Activated CD8-positive, alpha-beta memory T cell treated with anti-CD3 and anti-CD28 coated beads for 48 hours (primary cell): ENCODE data around the gene KCND2.

ENCODE experiments used
- DNase-seq, 3 experiments: peaks; one replicate each; pipeline ENCODE4 v3.0.0-alpha.2; 2020; ENCODE audit warnings: low read depth in 2 of 3, low spot score in 2 of 3

Gene KCND2

DNA sequence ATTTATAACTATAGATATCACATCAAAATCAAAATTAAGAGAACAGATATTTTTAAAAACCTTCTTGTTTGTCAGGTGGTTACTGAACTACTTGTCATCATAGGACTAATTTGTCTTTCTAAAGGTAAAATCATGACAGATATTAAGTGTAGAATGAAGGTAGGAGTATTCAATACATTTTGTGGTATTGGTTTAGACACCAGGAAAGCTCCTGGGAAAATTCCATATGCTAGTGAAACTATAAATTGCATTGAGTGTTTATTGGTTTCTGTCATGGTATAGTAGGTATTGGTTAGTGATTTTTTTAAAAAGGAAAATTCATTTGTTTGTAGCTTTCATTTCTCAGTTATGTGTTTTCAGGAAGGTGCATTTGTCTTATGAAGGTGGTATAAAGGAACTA is 132.7 kb downstream of the KCND2 start:
- no peak for DNase-seq

GRCh38 chr7:120407010-120407409 is 134.0 kb downstream of the KCND2 start:
- DNase-seq: no peak

DNA sequence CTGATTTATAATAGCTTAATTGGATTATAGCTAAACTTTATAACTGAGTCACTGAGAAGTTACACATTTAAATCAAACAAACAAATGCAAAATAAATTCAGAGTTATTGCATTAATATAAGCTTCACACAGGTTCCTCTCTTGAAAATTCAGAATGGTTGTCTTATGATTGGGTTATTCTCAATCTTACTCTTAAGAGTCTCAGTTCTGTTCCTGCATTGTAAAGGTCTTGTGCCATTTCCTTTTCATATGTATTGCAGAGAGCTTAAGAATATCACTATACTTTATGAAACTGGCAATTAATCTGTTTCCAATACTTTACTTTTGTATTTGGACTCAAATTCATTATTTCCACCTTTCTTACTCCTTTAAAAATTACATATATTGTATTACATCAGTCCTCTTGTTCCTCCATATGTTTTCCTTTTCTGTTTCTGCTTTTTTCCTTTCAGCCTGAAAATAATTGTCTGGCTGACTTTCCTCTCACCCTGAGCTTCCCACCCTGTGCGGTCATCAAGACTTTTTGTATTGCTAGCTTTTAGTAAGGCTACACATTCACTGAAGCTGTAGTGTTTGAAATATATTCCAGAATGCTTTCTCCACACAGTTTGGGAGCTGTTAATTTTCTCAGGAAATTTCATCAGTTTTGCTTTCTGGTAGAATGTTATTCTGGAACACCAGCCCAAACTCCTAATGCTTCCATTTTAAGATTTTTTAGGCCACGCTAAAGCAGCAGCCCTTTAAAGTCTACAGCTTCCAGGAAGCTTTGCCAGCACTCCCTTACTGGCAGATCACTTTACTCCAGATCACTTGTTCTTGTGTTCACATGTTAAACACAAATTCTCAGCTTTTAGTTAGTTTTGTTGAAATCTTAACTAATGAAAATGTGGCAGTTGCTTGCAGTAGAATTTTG is 139.4 kb downstream of the KCND2 start:
- DNase-seq: no peak

DNA sequence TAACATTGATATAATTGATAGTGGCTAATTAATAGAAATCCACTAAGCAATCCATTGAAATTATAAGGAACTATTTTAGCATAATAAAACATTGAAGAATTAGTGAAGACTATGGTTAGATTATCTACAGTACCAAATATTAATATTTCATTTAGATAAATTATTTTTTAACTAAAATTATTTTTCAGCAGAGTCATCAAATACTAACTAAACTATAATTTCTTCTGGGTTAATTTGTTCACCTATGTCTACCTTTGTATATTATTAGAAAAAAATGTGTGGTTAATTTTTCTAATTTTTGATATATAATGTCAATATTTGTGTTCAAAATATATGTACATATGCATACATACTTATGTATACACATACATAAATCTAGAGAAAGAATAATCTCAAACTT is 140.2 kb downstream of the KCND2 start:
- DNase-seq: no peak

GRCh38 chr7:120417244-120417979 is 144.4 kb downstream of the KCND2 start:
- DNase-seq: no peak

DNA sequence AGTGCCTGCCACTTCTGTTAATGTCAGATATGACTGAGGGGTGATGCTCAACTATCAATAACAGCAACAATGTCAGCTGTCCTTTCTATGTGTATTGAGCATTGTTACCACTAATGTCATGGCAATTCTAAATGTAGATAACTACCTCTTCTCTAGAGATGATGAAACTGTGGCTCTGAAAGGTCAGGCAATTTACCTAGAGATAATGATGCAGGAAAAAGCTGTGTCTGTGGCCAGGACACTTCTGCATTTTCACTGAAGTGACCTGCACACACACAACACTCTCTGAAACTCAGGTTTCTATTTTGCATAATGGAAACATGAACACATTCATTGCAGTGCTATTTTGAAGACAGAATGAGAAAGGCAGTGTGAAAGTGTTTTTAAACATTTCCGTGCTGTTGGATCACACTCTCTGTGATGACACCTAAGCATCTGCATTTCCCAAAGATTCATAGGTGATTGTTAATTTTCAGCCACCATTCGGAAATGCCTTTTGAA is 148.2 kb downstream of the KCND2 start:
- no peak for DNase-seq

DNA sequence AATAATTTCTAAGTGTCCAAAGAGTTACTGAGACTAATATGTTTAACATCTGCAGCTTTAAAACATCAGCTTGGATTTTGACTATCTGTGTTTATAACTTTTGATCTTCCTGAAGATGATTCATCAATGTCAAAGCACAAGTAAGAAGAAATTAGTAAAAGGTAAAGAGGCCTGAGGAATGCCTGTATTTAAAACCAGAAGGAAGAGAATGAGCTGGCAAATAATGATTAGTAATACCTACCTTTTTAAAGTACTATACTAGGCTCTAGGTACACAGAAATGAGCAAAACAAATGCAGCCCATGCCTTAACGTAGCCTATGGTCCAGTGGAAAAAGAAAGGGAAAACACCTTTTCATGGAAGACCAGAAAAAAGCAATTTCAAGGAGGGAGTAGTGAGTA is 158.0 kb downstream of the KCND2 start:
- no peak for DNase-seq

GRCh38 chr7:120436487-120437060 is 163.6 kb downstream of the KCND2 start:
- no peak for DNase-seq

- no peak for DNase-seq
Measured at GRCh38 chr7:120441850-120442249, 168.9 kb downstream of the KCND2 start.

- no peak for DNase-seq
Measured at GRCh38 chr7:120442838-120443237, 169.9 kb downstream of the KCND2 start.

GRCh38 chr7:120444650-120445049 is 171.7 kb downstream of the KCND2 start:
- no peak for DNase-seq

- DNase-seq: no peak
Measured at GRCh38 chr7:120445276-120445675, 172.3 kb downstream of the KCND2 start.

DNA sequence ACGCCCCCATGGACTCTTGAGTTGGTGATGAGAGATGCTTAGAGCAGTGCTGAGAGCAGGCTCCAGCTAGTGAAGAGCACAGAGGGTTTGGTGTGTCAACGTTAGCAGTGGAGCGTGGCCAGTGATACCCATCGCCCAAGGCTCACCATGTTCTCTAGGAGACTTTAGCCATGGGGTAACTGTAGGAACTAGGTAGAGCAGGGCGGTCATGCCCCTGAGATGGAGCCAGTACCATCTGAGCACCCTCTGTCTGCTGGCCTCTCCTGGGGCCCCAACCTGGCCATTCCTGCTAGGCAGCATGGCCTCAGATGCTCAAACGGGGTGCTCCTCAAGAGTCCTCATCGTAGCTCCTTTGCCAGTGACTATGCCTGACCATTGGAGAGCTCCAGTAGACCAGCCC is 179.7 kb downstream of the KCND2 start:
- no peak for DNase-seq

GRCh38 chr7:120456699-120457098 is 183.7 kb downstream of the KCND2 start:
- no peak for DNase-seq

- no peak for DNase-seq
Measured at GRCh38 chr7:120460949-120461348, 188.0 kb downstream of the KCND2 start.

DNA sequence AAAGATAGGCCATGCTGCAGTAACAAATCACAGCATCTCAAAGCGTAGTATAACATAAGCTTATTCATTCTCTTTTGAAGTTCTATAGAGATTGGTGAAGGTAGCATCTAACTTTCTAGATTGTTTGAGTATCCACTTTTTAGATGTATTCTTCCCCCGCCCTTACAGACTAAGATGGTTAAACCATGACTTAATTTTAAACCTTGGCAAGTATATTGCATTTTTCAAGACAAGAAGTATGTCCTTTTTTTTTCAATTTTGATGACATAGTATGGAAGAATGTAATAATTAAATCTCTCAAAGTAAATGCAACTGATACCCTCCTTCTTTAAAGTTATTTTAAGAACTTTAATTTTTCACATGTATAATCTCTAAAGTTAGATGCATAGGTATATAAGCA is 190.0 kb downstream of the KCND2 start:
- no peak for DNase-seq

- DNase-seq: no peak
Measured at GRCh38 chr7:120464104-120464503, 191.1 kb downstream of the KCND2 start.

- no peak for DNase-seq
Measured at GRCh38 chr7:120467676-120468075, 194.7 kb downstream of the KCND2 start.

GRCh38 chr7:120468611-120469010 is 195.6 kb downstream of the KCND2 start:
- DNase-seq: no peak

- DNase-seq: no peak
Measured at GRCh38 chr7:120472892-120473291, 199.9 kb downstream of the KCND2 start.

GRCh38 chr7:120473352-120473751 is 200.4 kb downstream of the KCND2 start:
- no peak for DNase-seq

DNA sequence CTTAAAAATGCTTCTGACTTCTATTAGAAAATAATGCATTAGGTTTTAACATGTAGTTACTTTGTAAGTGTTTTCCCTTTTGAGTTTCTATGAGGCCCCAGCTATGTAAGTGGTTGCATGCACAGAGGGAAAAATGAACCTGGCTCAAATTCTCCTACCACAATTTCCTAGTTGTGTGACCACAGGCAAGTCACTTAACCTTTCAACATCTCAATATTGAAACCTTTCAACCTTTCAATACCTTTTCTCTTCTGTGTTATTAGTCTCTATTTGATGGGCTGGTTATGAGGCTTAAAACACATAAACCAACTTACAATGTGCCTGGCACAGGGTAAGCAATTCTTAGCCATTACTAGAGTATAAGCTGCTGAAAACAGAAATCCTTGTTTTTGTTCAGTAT is 203.0 kb downstream of the KCND2 start:
- no peak for DNase-seq
